22Rv1 (cell line): ENCODE measurements around the gene FGF1.

Experiments used
- H3K27ac ChIP-seq: fragments of 450-650 bp; 2 replicates; pipeline ENCODE4 v1.5.1; 2017
- CTCF ChIP-seq: fragments of 450-650 bp; IDR thresholded peaks from 2 replicates; pipeline ENCODE4 v1.5.1; 2017; ENCODE audit warnings: mild to moderate bottlenecking
- ZFX ChIP-seq: fragments of 450-650 bp; IDR thresholded peaks from 2 replicates; pipeline ENCODE4 v1.6.1; 2017; ENCODE audit warnings: antibody characterized with exemption, borderline replicate concordance

FGF1 gene

GRCh38 chr5:142677198-142677597 is 8.7 kb downstream of the FGF1 start:
- H3K27ac ChIP-seq: no peak overlapping the region
- TF ChIP-seq CTCF (no peak), ZFX (no peak)

GRCh38 chr5:142676318-142676717 is 9.6 kb downstream of the FGF1 start:
- no peak overlapping the region for H3K27ac ChIP-seq
- TF ChIP-seq CTCF (no peak), ZFX (no peak)

GRCh38 chr5:142674531-142675469 is 11.1 kb downstream of the FGF1 start:
- no peak overlapping the region for H3K27ac ChIP-seq
- TF ChIP-seq CTCF (no peak), ZFX (no peak)

- TF ChIP-seq CTCF (no peak), ZFX (no peak)
- no peak overlapping the region for H3K27ac ChIP-seq
These were observed 14.1 kb downstream of the FGF1 start for GRCh38 chr5:142671801-142672200.

- no peak overlapping the region for H3K27ac ChIP-seq
- no peak for TF ChIP-seq CTCF
- no peak for TF ChIP-seq ZFX
These were observed 14.6 kb downstream of the FGF1 start for GRCh38 chr5:142671266-142671665.

- no peak for TF ChIP-seq ZFX
- no peak for TF ChIP-seq CTCF
- no peak overlapping the region for H3K27ac ChIP-seq
These were observed 15.1 kb downstream of the FGF1 start for GRCh38 chr5:142670804-142671203.

GRCh38 chr5:142669477-142669876 is 16.4 kb downstream of the FGF1 start:
- TF ChIP-seq ZFX (no peak), CTCF (no peak)
- no peak overlapping the region for H3K27ac ChIP-seq
